Measurements from ENCODE around the gene RIMBP2. TPM values are rescaled to one million over a fixed set of nuclear protein-coding genes. Genes with fewer than 3 reads are reported as not detected.

The RIMBP2 gene
- polyA plus RNA-seq, 1 donor from 2014 or later, result 14.6 TPM

DNA sequence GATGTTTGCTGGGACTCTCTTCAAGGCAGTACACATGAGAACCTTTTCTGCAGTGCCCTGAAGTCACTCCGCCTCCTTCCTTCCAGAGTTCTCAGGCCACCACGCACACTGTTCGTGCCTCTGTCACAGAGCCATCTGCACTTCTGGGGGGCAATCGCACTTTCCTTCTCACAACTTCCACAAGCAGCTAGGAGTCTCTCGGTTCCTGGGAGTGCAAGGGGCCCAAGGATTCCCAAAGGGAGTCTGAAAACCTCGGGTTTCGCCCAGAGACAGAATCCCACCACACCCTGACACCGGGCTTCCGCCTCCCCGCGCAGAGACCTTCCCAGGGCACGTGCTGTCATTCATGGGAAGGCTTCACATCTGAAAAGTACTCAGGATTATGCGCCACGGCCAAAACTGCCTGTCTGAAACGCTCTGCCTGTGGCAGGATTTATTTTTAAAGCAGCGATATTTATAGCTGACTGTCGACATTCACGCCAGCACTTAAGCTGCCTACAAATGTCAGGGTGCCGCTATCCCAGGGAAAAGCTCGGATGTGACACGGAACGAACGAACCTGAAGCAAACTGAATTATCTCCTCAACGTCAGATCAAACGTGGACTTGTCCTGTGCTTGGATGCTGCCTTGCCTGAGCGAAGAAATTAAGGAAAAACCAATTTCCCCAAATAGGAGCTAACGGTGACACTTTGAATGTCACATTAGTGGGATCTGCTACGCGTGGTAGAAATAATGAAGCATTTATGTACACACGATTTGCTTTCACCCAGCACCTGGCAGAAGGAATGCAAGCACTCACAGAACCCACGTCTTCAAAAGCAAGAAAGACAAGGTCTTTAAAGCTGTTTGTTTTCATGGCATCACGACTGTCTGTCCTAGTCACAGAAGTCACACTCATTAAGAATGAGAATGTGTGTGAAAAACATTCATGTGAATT is 224.4 kb downstream of the RIMBP2 start:
- Histone ChIP-seq H3K9me2 (ENCODE audit: insufficient read depth, low read length) (no peaks in the 10 kb centered on the region), H3F3A (ENCODE audit: insufficient read depth, low read length, poor library complexity, severe bottlenecking) (peaks cover 13% of the 10 kb centered on the region), H2AFZ (ENCODE audit: low read depth, low read length) (no peak overlapping the region), H3K4me2 (ENCODE audit: low read length) (peak overlapping the region; percentile 51), H3K9ac (ENCODE audit: low read length) (peak overlapping the region; percentile 60), H4K20me1 (ENCODE audit: insufficient read depth) (no peaks in the 10 kb centered on the region), H3K27me3 (ENCODE audit: insufficient read depth, low read depth, low read length) (no peaks in the 10 kb centered on the region), H3K4me3 (ENCODE audit: low read length) (peak overlapping the region; percentile 53), H3K79me2 (replicated peaks; ENCODE audit: insufficient read depth, low read length) (no peaks in the 10 kb centered on the region), H3K9me3 (ENCODE audit: low read length) (no peaks in the 10 kb centered on the region), H3K36me3 (ENCODE audit: insufficient read depth, low read length) (no peaks in the 10 kb centered on the region), H3K27ac (ENCODE audit: low read length) (peak overlapping the region; percentile 90)
- TF ChIP-seq SMC3 (conservative IDR thresholded peaks at IDR 0.05; ENCODE audit: poor library complexity) (no peak), POLR2AphosphoS5 (IDR thresholded peaks at IDR 0.05) (peak; percentile 94), EZH2 (IDR thresholded peaks at IDR 0.05; ENCODE audit: borderline replicate concordance, insufficient read depth, low read length, poor library complexity, severe bottlenecking) (no peak), MXI1 (conservative IDR thresholded peaks at IDR 0.05; ENCODE audit: poor library complexity, severe bottlenecking) (no peak), EP300 (conservative IDR thresholded peaks at IDR 0.05; ENCODE audit: poor library complexity, severe bottlenecking) (peak; percentile 99), RAD21 (conservative IDR thresholded peaks at IDR 0.05) (peak; percentile 40), TAF1 (IDR thresholded peaks at IDR 0.05; ENCODE audit: low read depth) (no peak)
- TF ChIP-seq, protein P1, sequence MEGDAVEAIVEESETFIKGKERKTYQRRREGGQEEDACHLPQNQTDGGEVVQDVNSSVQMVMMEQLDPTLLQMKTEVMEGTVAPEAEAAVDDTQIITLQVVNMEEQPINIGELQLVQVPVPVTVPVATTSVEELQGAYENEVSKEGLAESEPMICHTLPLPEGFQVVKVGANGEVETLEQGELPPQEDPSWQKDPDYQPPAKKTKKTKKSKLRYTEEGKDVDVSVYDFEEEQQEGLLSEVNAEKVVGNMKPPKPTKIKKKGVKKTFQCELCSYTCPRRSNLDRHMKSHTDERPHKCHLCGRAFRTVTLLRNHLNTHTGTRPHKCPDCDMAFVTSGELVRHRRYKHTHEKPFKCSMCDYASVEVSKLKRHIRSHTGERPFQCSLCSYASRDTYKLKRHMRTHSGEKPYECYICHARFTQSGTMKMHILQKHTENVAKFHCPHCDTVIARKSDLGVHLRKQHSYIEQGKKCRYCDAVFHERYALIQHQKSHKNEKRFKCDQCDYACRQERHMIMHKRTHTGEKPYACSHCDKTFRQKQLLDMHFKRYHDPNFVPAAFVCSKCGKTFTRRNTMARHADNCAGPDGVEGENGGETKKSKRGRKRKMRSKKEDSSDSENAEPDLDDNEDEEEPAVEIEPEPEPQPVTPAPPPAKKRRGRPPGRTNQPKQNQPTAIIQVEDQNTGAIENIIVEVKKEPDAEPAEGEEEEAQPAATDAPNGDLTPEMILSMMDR (IDR thresholded peaks at IDR 0.05; ENCODE audit: poor library complexity, severe bottlenecking), result peak; percentile 9
- TF ChIP-seq, protein P2, sequence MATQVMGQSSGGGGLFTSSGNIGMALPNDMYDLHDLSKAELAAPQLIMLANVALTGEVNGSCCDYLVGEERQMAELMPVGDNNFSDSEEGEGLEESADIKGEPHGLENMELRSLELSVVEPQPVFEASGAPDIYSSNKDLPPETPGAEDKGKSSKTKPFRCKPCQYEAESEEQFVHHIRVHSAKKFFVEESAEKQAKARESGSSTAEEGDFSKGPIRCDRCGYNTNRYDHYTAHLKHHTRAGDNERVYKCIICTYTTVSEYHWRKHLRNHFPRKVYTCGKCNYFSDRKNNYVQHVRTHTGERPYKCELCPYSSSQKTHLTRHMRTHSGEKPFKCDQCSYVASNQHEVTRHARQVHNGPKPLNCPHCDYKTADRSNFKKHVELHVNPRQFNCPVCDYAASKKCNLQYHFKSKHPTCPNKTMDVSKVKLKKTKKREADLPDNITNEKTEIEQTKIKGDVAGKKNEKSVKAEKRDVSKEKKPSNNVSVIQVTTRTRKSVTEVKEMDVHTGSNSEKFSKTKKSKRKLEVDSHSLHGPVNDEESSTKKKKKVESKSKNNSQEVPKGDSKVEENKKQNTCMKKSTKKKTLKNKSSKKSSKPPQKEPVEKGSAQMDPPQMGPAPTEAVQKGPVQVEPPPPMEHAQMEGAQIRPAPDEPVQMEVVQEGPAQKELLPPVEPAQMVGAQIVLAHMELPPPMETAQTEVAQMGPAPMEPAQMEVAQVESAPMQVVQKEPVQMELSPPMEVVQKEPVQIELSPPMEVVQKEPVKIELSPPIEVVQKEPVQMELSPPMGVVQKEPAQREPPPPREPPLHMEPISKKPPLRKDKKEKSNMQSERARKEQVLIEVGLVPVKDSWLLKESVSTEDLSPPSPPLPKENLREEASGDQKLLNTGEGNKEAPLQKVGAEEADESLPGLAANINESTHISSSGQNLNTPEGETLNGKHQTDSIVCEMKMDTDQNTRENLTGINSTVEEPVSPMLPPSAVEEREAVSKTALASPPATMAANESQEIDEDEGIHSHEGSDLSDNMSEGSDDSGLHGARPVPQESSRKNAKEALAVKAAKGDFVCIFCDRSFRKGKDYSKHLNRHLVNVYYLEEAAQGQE (IDR thresholded peaks at IDR 0.05; ENCODE audit: borderline replicate concordance), result peak; percentile 97

DNA sequence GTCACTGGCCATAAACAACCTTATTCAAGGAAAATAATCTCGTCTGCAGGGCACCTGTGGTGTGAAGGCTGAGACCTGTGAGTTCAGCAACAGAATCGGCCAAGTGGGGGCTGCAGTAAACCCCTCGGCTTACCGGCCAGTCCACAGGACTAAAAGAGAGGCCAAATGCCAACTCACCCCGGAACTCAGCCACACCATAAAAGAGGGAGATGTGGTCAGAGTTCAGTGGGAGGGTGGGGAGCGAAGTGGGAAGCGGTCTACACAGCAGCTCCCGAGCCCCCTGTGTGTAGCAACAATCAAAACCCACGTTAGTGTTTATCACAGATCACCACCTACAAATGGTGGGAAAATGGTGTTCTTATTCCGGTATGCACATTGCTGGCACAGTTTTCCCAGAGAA is 225.4 kb downstream of the RIMBP2 start:
- Histone ChIP-seq H3K4me3 (ENCODE audit: low read length) (peak overlapping the region; percentile 53), H3K27ac (ENCODE audit: low read length) (peak overlapping the region; percentile 90), H4K20me1 (ENCODE audit: insufficient read depth) (no peaks in the 10 kb centered on the region), H3F3A (ENCODE audit: insufficient read depth, low read length, poor library complexity, severe bottlenecking) (peaks cover 13% of the 10 kb centered on the region), H3K4me2 (ENCODE audit: low read length) (no peak overlapping the region), H3K9ac (ENCODE audit: low read length) (peak overlapping the region; percentile 60), H3K79me2 (replicated peaks; ENCODE audit: insufficient read depth, low read length) (no peaks in the 10 kb centered on the region), H3K9me3 (ENCODE audit: low read length) (no peaks in the 10 kb centered on the region), H3K36me3 (ENCODE audit: insufficient read depth, low read length) (no peaks in the 10 kb centered on the region), H3K27me3 (ENCODE audit: insufficient read depth, low read depth, low read length) (no peaks in the 10 kb centered on the region), H2AFZ (ENCODE audit: low read depth, low read length) (no peak overlapping the region), H3K9me2 (ENCODE audit: insufficient read depth, low read length) (no peaks in the 10 kb centered on the region)
- TF ChIP-seq POLR2AphosphoS5 (IDR thresholded peaks at IDR 0.05), result no peak
- no peak for TF ChIP-seq TAF1 (IDR thresholded peaks at IDR 0.05; ENCODE audit: low read depth)
- TF ChIP-seq, protein P1 (IDR thresholded peaks at IDR 0.05; ENCODE audit: poor library complexity, severe bottlenecking), result no peak
- no peak for TF ChIP-seq SMC3 (conservative IDR thresholded peaks at IDR 0.05; ENCODE audit: poor library complexity)
- no peak for TF ChIP-seq EP300 (conservative IDR thresholded peaks at IDR 0.05; ENCODE audit: poor library complexity, severe bottlenecking)
- TF ChIP-seq RAD21 (conservative IDR thresholded peaks at IDR 0.05), result no peak
- no peak for TF ChIP-seq EZH2 (IDR thresholded peaks at IDR 0.05; ENCODE audit: borderline replicate concordance, insufficient read depth, low read length, poor library complexity, severe bottlenecking)

Measured in neural cell (in vitro differentiated cells).